ENCODE results near the gene VPS37C.

DNA sequence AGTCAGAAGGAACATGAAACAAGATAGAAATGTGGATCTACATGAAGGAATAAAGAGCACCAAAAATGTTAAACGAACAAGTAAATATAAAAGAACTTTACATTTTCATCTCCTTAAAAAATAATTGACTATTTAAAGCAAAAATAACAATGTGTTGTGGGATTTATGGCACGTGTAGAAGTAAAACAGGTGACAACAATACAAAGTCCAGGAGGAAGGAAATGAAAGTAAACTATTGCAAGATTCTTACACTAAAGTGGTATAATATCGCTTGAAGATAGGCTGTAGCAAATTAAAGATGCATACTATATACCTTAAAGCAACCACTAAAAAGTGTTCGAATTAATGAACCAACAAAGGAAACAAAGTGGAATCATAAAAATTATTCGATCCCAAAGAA lies 5.5 kb downstream of the VPS37C start:
- TF ChIP-seq, protein P1, sequence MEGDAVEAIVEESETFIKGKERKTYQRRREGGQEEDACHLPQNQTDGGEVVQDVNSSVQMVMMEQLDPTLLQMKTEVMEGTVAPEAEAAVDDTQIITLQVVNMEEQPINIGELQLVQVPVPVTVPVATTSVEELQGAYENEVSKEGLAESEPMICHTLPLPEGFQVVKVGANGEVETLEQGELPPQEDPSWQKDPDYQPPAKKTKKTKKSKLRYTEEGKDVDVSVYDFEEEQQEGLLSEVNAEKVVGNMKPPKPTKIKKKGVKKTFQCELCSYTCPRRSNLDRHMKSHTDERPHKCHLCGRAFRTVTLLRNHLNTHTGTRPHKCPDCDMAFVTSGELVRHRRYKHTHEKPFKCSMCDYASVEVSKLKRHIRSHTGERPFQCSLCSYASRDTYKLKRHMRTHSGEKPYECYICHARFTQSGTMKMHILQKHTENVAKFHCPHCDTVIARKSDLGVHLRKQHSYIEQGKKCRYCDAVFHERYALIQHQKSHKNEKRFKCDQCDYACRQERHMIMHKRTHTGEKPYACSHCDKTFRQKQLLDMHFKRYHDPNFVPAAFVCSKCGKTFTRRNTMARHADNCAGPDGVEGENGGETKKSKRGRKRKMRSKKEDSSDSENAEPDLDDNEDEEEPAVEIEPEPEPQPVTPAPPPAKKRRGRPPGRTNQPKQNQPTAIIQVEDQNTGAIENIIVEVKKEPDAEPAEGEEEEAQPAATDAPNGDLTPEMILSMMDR (IDR thresholded peaks at IDR 0.05) = no peak
- TF ChIP-seq EP300 (IDR thresholded peaks at IDR 0.05; ENCODE audit: borderline replicate concordance in 1 of 2, low read depth in 1 of 2, low read length in 1 of 2) (no peak), POLR2AphosphoS5 (IDR thresholded peaks at IDR 0.05; ENCODE audit: low read depth, low read length) (no peak), TCF12 (IDR thresholded peaks at IDR 0.05) (no peak), SIN3A (IDR thresholded peaks at IDR 0.05; ENCODE audit: borderline replicate concordance, low read depth, low read length) (no peak), FOXM1 (IDR thresholded peaks at IDR 0.05; ENCODE audit: low read depth) (no peak), ELF1 (IDR thresholded peaks at IDR 0.05) (no peak), JUND (IDR thresholded peaks at IDR 0.05) (no peak), RFX5 (IDR thresholded peaks at IDR 0.05; ENCODE audit: low read length) (no peak), TEAD4 (IDR thresholded peaks at IDR 0.05; ENCODE audit: borderline replicate concordance, insufficient read depth) (no peak)
- TF ChIP-seq, protein P2, sequence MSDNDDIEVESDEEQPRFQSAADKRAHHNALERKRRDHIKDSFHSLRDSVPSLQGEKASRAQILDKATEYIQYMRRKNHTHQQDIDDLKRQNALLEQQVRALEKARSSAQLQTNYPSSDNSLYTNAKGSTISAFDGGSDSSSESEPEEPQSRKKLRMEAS (IDR thresholded peaks at IDR 0.05; ENCODE audit: low read depth) = no peak
- TF ChIP-seq, protein P3, sequence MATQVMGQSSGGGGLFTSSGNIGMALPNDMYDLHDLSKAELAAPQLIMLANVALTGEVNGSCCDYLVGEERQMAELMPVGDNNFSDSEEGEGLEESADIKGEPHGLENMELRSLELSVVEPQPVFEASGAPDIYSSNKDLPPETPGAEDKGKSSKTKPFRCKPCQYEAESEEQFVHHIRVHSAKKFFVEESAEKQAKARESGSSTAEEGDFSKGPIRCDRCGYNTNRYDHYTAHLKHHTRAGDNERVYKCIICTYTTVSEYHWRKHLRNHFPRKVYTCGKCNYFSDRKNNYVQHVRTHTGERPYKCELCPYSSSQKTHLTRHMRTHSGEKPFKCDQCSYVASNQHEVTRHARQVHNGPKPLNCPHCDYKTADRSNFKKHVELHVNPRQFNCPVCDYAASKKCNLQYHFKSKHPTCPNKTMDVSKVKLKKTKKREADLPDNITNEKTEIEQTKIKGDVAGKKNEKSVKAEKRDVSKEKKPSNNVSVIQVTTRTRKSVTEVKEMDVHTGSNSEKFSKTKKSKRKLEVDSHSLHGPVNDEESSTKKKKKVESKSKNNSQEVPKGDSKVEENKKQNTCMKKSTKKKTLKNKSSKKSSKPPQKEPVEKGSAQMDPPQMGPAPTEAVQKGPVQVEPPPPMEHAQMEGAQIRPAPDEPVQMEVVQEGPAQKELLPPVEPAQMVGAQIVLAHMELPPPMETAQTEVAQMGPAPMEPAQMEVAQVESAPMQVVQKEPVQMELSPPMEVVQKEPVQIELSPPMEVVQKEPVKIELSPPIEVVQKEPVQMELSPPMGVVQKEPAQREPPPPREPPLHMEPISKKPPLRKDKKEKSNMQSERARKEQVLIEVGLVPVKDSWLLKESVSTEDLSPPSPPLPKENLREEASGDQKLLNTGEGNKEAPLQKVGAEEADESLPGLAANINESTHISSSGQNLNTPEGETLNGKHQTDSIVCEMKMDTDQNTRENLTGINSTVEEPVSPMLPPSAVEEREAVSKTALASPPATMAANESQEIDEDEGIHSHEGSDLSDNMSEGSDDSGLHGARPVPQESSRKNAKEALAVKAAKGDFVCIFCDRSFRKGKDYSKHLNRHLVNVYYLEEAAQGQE (IDR thresholded peaks at IDR 0.05; ENCODE audit: low read depth, low read length) = no peak
- TF ChIP-seq, protein P4, sequence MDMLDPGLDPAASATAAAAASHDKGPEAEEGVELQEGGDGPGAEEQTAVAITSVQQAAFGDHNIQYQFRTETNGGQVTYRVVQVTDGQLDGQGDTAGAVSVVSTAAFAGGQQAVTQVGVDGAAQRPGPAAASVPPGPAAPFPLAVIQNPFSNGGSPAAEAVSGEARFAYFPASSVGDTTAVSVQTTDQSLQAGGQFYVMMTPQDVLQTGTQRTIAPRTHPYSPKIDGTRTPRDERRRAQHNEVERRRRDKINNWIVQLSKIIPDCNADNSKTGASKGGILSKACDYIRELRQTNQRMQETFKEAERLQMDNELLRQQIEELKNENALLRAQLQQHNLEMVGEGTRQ (IDR thresholded peaks at IDR 0.05; ENCODE audit: borderline replicate concordance, low read depth, low read length) = no peak
- TF ChIP-seq, protein P5, sequence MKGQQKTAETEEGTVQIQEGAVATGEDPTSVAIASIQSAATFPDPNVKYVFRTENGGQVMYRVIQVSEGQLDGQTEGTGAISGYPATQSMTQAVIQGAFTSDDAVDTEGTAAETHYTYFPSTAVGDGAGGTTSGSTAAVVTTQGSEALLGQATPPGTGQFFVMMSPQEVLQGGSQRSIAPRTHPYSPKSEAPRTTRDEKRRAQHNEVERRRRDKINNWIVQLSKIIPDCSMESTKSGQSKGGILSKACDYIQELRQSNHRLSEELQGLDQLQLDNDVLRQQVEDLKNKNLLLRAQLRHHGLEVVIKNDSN (IDR thresholded peaks at IDR 0.05; ENCODE audit: borderline replicate concordance, low read depth) = no peak
